Prostate gland (tissue), 2 donors: ENCODE measurements around the gene HRH2.

ENCODE experiments used
- POLR2A ChIP-seq: fragments of 450-650 bp; IDR thresholded peaks from one replicate; pipeline ENCODE4 v1.6.1; 2016; ENCODE audit warnings: antibody characterized with exemption, mild to moderate bottlenecking
- TF ChIP-seq, protein P1 (sequence below), 4 experiments: fragments of 200-600 bp in 2 of 4; fragments of 450-650 bp in 2 of 4; sonication (generic) in 2 of 4; IDR thresholded peaks; 1 replicate in 3 of 4; 2 replicates in 1 of 4; pipeline ENCODE4 v1.5.1; 2016 to 2019; ENCODE audit warnings: antibody characterized with exemption in 4 of 4, mild to moderate bottlenecking in 2 of 4, moderate library complexity in 2 of 4

DNA sequence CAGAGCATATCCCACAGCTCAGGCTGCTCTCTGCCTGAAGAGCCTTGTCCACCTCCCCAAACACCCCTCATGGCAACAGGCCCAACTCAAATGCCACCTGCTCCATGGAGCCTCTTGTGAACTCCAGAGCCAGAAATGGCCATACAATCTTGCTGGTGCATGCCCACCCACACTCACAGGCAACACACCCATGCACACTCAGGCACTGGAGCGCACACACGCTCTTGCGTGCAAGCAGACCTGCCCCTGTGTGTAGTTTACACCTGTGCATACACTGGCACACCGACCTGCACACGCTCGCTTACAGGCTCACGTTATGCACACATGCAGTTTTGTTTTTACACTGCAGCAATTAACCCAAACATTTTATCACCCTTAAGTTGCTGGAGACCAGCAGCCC is 40.0 kb downstream of the HRH2 start:
- TF ChIP-seq, protein P1, sequence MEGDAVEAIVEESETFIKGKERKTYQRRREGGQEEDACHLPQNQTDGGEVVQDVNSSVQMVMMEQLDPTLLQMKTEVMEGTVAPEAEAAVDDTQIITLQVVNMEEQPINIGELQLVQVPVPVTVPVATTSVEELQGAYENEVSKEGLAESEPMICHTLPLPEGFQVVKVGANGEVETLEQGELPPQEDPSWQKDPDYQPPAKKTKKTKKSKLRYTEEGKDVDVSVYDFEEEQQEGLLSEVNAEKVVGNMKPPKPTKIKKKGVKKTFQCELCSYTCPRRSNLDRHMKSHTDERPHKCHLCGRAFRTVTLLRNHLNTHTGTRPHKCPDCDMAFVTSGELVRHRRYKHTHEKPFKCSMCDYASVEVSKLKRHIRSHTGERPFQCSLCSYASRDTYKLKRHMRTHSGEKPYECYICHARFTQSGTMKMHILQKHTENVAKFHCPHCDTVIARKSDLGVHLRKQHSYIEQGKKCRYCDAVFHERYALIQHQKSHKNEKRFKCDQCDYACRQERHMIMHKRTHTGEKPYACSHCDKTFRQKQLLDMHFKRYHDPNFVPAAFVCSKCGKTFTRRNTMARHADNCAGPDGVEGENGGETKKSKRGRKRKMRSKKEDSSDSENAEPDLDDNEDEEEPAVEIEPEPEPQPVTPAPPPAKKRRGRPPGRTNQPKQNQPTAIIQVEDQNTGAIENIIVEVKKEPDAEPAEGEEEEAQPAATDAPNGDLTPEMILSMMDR (IDR thresholded peaks at IDR 0.05), result no peak
- no peak for TF ChIP-seq POLR2A
